Measurements from ENCODE around the gene PDK2.

DNA sequence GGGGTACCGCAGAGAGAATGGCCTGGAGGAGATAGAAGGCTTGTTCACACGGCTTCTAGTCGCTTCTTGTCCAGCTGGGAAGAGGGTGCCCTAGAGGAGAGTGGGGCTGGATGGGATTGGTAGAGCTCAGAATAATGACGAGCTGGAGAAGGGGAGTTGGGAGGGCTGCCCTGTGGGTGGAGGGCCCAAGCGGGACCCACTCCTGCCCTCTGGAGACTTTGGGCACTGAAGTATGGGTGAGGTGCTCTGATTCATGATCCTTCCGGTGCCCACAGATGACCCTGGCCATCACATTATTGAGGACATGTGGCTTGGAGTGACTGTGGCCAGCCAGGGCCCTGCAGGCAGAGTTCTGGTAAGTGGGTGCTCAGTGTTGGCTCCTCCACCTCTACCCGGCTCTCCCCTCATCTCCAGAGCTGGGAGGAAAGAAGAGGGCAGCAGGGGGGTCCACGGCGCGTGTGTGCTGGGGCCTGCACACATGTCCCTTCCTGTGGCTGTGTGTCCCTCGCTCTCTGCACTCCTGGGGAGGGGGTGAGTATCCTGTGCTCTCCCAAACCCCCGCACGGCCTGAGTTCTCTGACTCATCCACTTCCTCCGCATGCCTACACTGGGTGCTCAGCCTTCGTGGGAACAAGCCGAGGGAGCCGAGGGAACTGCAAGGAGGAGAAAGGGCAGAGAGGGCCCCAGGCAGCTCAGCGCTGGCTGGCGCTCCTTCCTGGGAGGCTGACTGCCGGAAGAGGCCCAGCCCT is 30.7 kb upstream of the PDK2 start:
- TF ChIP-seq, protein P1, sequence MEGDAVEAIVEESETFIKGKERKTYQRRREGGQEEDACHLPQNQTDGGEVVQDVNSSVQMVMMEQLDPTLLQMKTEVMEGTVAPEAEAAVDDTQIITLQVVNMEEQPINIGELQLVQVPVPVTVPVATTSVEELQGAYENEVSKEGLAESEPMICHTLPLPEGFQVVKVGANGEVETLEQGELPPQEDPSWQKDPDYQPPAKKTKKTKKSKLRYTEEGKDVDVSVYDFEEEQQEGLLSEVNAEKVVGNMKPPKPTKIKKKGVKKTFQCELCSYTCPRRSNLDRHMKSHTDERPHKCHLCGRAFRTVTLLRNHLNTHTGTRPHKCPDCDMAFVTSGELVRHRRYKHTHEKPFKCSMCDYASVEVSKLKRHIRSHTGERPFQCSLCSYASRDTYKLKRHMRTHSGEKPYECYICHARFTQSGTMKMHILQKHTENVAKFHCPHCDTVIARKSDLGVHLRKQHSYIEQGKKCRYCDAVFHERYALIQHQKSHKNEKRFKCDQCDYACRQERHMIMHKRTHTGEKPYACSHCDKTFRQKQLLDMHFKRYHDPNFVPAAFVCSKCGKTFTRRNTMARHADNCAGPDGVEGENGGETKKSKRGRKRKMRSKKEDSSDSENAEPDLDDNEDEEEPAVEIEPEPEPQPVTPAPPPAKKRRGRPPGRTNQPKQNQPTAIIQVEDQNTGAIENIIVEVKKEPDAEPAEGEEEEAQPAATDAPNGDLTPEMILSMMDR (IDR thresholded peaks at IDR 0.05) = peak in 1 of 5 experiments; percentile 10
- TF ChIP-seq POLR2A (IDR thresholded peaks at IDR 0.05) = no peak
